Common myeloid progenitor, CD34-positive (primary cell): ENCODE results near the gene TMEM225B.
A peak's percentile ranks its signal among the peaks of the same experiment; 100 is the strongest.

Experiments
- CTCF ChIA-PET: fragments of 350-600 bp; sonication (Branson Sonifier 250); formaldehyde crosslinking; loops from one replicate; lab custom pipeline; 2021; ENCODE audit warnings: antibody characterized with exemption; lab: Charles Lee
- POLR2A ChIA-PET: fragments of 350-600 bp; sonication (Branson Sonifier 250); formaldehyde crosslinking; loops from one replicate; lab custom pipeline; 2021; ENCODE audit warnings: antibody characterized with exemption; lab: Charles Lee
- DNase-seq, 3 donors: peaks; one replicate each; pipeline versions ENCODE4 v3.0.0 to v3.0.0-alpha.2; 2013
- H3K27ac ChIP-seq, 2 experiments: 1 replicate in 1 of 2; 2 replicates in 1 of 2; pipeline ENCODE4 v1.7.0; 2013; ENCODE audit warnings: inconsistent platforms in 2 of 2, low read length in 2 of 2, mild to moderate bottlenecking in 2 of 2, low read depth in 1 of 2, moderate library complexity in 1 of 2; ENCODE audit not compliant: severe bottlenecking in 2 of 2, insufficient read depth in 1 of 2, poor library complexity in 1 of 2
- H3K27me3 ChIP-seq, 5 experiments: replicated peaks in 2 of 5; 1 replicate in 3 of 5; 2 replicates in 2 of 5; pipeline versions ENCODE4 v1.6.1 to v1.7.0; 2013; ENCODE audit warnings: low read length in 4 of 5, mild to moderate bottlenecking in 2 of 5, moderate library complexity in 2 of 5, inconsistent platforms in 1 of 5; ENCODE audit not compliant: insufficient read depth in 5 of 5, control insufficient read depth in 4 of 5
- H3K36me3 ChIP-seq, 4 experiments: 1 replicate in 2 of 4; 2 replicates in 2 of 4; pipeline versions ENCODE4 v1.6.1 to v1.7.0; 2013; ENCODE audit warnings: low read length in 3 of 4, control low read depth in 1 of 4, mild to moderate bottlenecking in 1 of 4; ENCODE audit not compliant: control insufficient read depth in 4 of 4, insufficient read depth in 4 of 4
- H3K4me1 ChIP-seq, 4 experiments: 1 replicate in 3 of 4; 2 replicates in 1 of 4; pipeline versions ENCODE4 v1.6.1 to v1.7.1; 2013; ENCODE audit warnings: low read length in 3 of 4, mild to moderate bottlenecking in 3 of 4, control low read depth in 1 of 4, inconsistent platforms in 1 of 4, moderate library complexity in 1 of 4; ENCODE audit not compliant: control insufficient read depth in 4 of 4, insufficient read depth in 4 of 4; ENCODE audit errors: control extremely low read depth in 1 of 4
- H3K4me3 ChIP-seq, 7 experiments: 1 replicate in 4 of 7; 2 replicates in 3 of 7; pipeline versions ENCODE4 v1.5.1 to v1.7.0; 2013; ENCODE audit warnings: mild to moderate bottlenecking in 7 of 7, low read length in 6 of 7, moderate library complexity in 6 of 7, inconsistent platforms in 2 of 7, low read depth in 2 of 7, control low read depth in 1 of 7; ENCODE audit not compliant: insufficient read depth in 4 of 7, control insufficient read depth in 1 of 7; ENCODE audit errors: extremely low read depth in 1 of 7
- H3K9me3 ChIP-seq, 5 experiments: 1 replicate in 4 of 5; 2 replicates in 1 of 5; pipeline versions ENCODE4 v1.6.1 to v1.7.1; 2013; ENCODE audit warnings: low read length in 4 of 5, mild to moderate bottlenecking in 2 of 5, inconsistent platforms in 1 of 5, low read depth in 1 of 5, moderate library complexity in 1 of 5; ENCODE audit not compliant: control insufficient read depth in 4 of 5, insufficient read depth in 2 of 5; ENCODE audit errors: control extremely low read depth in 1 of 5
- WGBS: methylation state at CpG from one replicate; pipeline ENCODE4 v1.1.5; 2013; ENCODE audit not compliant: insufficient coverage; 5-methylcytosine and 5-hydroxymethylcytosine counted together

The TMEM225B gene

GRCh38 chr7:99616359-99617191 is 18.5 kb downstream of the TMEM225B start, which contains the start of gene ZSCAN25:
TSS of gene ZSCAN25 (plus strand) at chr7:99616946. CDS start at chr7:99619607, 2,661 bp downstream.
- Histone ChIP-seq H3K4me3 (peak within 1 kb of the TSS; percentile 89 to 97 (median 94)), H3K36me3 (peaks cover 8 to 33% (median 26%) of the 10 kb centered on the region in 4 experiments), H3K27ac (peak within 1 kb of the TSS; percentile 61 to 91), H3K4me1 (peaks cover 6 to 17% (median 12%) of the 10 kb centered on the region in 4 experiments), H3K9me3 (peaks cover 0 to 2% (median 0%) of the 10 kb centered on the region in 5 experiments), H3K27me3 (no peaks in the 10 kb centered on the region)
- WGBS = under 1% methylated on average over 57 of the region's 60 CpGs
- DNase-seq = peak; percentile 93 to 95 (median 95)
- ChIA-PET CTCF (interaction anchor here (0.7 to 2.4 kb wide), 3 partner anchors 13 to 38 kb away, joined by 3 to 7 read pairs (median 5); no protein-coding TSS in a partner anchor), POLR2A (interaction anchor here (0.5 to 1.0 kb wide), 2 partner anchors 118 to 613 kb away, joined by 3 read pairs; no protein-coding TSS in a partner anchor)

- Histone ChIP-seq H3K36me3 (peaks cover 9 to 40% (median 30%) of the 10 kb centered on the region in 4 experiments), H3K4me3 (peak overlapping the region; percentile 89 to 97 (median 94)), H3K27me3 (no peaks in the 10 kb centered on the region), H3K27ac (peak overlapping the region; percentile 61 to 91), H3K4me1 (peaks cover 6 to 17% (median 12%) of the 10 kb centered on the region in 4 experiments), H3K9me3 (peaks cover 0 to 2% (median 0%) of the 10 kb centered on the region in 5 experiments)
- DNase-seq = no peak
- ChIA-PET CTCF (interaction anchor here (1.7 to 1.8 kb wide), 2 partner anchors 12 to 15 kb away, joined by 5 to 7 read pairs; no protein-coding TSS in a partner anchor), POLR2A (interaction anchor here (0.5 to 1.0 kb wide), 2 partner anchors 119 to 612 kb away, joined by 3 read pairs; no protein-coding TSS in a partner anchor)
- WGBS = 34% methylated on average over 17 of the region's 22 CpGs
Observed at GRCh38 chr7:99617192-99617781, 19.2 kb downstream of the TMEM225B start.

GRCh38 chr7:99618726-99619125 is 20.7 kb downstream of the TMEM225B start:
- peaks cover 13 to 54% (median 38%) of the 10 kb centered on the region in 4 experiments for H3K36me3 ChIP-seq
- H3K27ac ChIP-seq = no peak overlapping the region
- WGBS = 97% methylated on average over 3 of the region's 3 CpGs
- H3K4me3 ChIP-seq = no peak overlapping the region
- ChIA-PET POLR2A (no interaction called here), CTCF (interaction anchor here (1.8 kb wide), 1 partner anchor 14 kb away, joined by 5 read pairs; no protein-coding TSS in a partner anchor)
- no peak for DNase-seq
- H3K27me3 ChIP-seq = no peaks in the 10 kb centered on the region
- peaks cover 0 to 2% (median 0%) of the 10 kb centered on the region in 5 experiments for H3K9me3 ChIP-seq
- peaks cover 6 to 17% (median 12%) of the 10 kb centered on the region in 4 experiments for H3K4me1 ChIP-seq

- H3K36me3 ChIP-seq = peaks cover 13 to 63% (median 46%) of the 10 kb centered on the region in 4 experiments
- ChIA-PET POLR2A (no interaction called here), CTCF (no interaction called here)
- H3K27me3 ChIP-seq = no peaks in the 10 kb centered on the region
- no peak for DNase-seq
- H3K4me3 ChIP-seq = no peak overlapping the region
- 99% methylated on average over 16 of the region's 18 CpGs for WGBS
- H3K27ac ChIP-seq = no peak overlapping the region
- peaks cover 6 to 17% (median 12%) of the 10 kb centered on the region in 4 experiments for H3K4me1 ChIP-seq
- no peaks in the 10 kb centered on the region for H3K9me3 ChIP-seq
Observed at GRCh38 chr7:99619571-99620130, 21.6 kb downstream of the TMEM225B start.

GRCh38 chr7:99621271-99621670 is 23.2 kb downstream of the TMEM225B start:
- ChIA-PET CTCF (interaction anchor here (1.3 kb wide), 1 partner anchor 88 kb away, joined by 3 read pairs; no protein-coding TSS in a partner anchor), POLR2A (no interaction called here)
- peaks cover 16 to 79% (median 61%) of the 10 kb centered on the region in 4 experiments for H3K36me3 ChIP-seq
- no peak for DNase-seq
- H3K4me1 ChIP-seq = peaks cover 4 to 14% (median 11%) of the 10 kb centered on the region in 4 experiments
- H3K27ac ChIP-seq = no peak overlapping the region
- 100% methylated on average over 4 of the region's 5 CpGs for WGBS
- no peak overlapping the region for H3K4me3 ChIP-seq
- H3K9me3 ChIP-seq = no peaks in the 10 kb centered on the region
- no peaks in the 10 kb centered on the region for H3K27me3 ChIP-seq

- H3K36me3 ChIP-seq = peaks cover 23 to 92% (median 69%) of the 10 kb centered on the region in 4 experiments
- H3K27ac ChIP-seq = no peak overlapping the region
- no peak for DNase-seq
- 100% methylated on average over 7 of the region's 10 CpGs for WGBS
- no peaks in the 10 kb centered on the region for H3K27me3 ChIP-seq
- peaks cover 2 to 6% (median 4%) of the 10 kb centered on the region in 4 experiments for H3K4me1 ChIP-seq
- POLR2A ChIA-PET = no interaction called here
- no peaks in the 10 kb centered on the region for H3K9me3 ChIP-seq
- no peak overlapping the region for H3K4me3 ChIP-seq
- CTCF ChIA-PET = interaction anchor here (1.0 kb wide), 1 partner anchor 12 kb away, joined by 3 read pairs; no protein-coding TSS in a partner anchor
Observed at GRCh38 chr7:99622596-99622995, 24.5 kb downstream of the TMEM225B start.
